DMS53 treated with DMSO at 0.1 percent for 48 hours (cell line): ENCODE results near the gene TANC1.
"Not testable (repeated sequence)": the region's sequence is repeated elsewhere in the genome, so short reads cannot be mapped to it uniquely, and the experiment has no call there.

Experiments used
- DNase-seq: peaks from one replicate; lab custom pipeline; 2025; ENCODE audit not compliant: unreplicated experiment; lab: John Stamatoyannopoulos, UW

The TANC1 gene

DNA sequence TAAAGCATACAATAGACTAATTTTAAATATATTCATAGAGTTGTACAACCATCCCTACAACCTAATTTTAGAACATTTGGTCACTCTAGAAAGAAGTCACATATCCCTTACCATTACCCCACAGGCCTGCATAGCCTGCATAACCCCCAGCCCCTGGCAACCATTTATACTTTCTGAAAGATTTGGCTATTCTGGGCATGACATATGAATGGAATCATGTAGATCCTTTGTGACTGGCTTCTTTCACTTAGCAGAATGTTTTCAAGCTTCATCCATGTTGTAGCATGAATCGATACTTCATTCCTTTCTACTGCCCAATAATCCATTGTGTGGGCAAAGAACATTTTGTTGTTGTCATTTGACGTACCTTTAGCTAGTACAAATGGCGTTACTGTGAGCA is 166.5 kb downstream of the TANC1 start:
- DNase-seq, result no peak

DNA sequence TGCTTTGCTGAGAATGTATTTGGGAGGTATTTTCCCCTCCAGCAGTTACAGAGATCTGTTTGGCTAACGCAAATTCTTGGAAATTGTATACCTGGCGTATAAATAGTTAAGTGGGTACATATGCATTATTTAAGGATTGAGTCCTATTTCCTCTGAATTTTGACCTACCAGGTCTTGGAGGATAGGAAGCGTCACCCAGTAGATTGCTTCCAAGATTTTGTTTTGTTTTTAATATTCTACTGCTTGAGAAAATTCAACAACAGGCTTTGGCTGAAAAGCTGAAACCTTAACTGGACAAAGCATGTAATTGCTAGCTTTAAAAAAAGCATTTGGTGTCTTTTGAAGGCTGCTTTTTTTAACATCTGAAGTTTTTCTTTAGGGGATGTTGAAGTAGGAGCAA is 168.0 kb downstream of the TANC1 start:
- DNase-seq, result no peak

DNA sequence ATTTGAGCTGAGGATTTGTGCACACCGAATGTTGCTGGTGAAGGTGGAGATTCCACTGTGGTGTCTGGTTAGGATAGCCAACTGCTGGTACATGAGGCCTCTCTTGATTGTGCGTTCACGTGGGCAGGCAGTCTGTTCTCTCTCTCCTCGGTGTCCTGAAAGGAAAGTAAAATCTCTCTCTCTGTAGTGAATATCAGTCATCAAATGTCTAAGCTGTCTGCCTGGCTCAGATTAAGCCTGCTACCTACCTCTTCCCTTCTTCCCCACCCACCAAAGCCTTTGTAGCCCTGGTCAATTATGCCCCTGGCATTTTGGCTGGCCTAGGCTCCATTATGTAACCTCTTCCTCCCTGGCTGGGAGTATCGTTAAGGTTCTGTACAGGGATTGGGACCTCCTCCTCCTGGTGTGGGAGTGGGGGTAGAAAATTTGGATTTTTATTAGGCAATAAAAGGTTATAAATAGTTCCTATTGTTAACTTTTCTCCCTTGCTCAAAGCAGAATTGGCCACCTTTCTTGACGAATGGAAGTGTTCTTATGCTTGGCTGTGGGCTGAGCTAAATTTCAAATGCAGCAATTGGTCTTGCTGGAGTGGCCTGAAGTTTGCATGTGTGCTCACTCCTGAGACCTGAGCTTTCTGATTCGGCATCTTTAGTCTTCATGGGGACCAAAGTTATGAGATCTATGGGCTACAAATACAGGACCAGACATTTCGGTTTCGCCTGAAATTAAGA is 169.2 kb downstream of the TANC1 start:
- DNase-seq, result no peak

DNA sequence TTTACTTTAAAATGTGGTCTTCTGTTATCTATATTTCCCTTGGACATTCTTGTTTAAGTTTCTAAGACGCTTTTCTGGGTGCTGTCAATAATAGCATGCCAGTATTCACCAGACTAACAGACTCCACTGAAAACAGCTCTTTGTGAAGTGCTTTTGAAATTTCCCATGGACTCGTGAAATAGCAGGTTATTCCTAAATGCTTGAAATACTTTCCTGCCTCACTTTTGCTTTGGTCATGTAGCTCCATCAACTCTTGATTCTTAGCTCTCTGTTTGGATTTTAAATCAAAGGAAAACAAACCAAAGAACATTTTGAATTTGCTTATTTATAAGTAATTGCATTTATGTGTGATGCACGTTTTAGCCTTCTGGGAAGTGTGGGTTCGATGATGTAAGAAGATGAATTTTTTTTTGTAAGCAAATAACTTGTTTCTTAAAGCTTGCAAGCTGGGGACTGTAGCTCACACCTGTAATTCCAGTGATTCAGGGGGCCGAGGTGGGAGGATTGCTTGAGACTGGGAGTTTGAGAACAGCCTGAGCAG is 170.3 kb downstream of the TANC1 start:
- no peak for DNase-seq

DNA sequence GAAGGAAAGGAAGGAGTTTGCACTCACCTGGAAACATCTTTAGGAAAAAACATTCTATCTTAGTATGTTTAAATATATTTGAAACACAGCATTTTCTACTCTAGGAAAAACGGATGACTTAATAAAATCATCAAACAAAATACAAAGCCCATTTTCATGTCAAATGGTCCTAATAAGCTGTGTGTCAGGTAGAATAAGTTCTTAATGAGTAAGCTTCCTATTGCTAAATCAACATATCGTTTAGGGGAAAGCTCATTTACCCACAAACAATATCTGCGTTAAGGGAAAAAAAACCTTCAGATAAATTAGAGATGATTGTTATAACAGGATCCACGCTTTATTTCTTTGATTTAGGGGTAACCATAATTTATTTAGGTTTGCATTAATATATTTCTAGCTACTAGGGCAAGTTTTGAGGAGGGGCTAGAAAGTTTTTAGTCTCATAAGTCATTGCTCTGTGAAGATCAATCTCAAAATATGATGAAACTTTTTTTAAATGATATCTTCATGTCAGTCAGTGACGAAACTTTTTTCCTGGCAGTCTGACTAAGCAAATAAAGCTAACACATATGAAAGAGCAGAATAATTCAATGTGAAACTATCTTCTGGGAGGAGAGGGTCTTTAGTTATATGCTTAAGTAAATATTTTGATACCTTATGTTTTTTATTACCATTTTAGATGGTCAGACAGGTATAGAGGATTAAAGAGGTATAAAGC is 170.9 kb downstream of the TANC1 start:
- no peak for DNase-seq

DNA sequence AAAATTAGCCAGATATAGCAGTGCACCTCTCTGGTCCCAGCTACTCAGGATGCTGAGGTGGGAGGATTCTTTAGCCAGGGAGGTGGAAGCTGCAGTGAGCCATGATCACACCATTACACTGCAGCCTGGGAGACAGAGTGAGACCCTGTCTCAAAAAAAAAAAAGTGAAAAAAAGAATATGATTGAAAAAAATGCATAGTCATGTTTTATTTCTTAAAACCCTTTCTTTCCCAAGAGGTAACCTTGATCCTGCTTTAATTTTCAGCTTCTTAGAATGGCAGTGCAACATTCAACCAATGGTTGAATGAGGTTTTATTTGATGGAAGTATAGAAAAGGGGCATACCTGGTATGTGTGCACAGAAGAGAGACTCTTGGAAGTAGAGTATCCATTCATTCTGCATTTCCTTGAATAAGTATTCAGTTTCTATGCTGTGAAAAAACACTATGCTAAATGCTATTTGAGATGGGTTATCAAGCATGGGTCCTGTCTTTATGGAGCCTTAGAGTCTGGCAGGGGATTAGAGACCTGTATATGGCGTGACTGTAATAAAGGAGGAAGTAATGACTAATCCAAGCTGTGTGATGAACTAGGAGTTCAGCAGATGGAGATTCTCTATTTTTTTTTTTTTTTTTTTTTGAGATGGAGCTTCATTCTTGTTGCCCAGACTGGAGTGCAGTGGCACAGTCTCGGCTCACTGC is 171.8 kb downstream of the TANC1 start:
- DNase-seq, result no peak

DNA sequence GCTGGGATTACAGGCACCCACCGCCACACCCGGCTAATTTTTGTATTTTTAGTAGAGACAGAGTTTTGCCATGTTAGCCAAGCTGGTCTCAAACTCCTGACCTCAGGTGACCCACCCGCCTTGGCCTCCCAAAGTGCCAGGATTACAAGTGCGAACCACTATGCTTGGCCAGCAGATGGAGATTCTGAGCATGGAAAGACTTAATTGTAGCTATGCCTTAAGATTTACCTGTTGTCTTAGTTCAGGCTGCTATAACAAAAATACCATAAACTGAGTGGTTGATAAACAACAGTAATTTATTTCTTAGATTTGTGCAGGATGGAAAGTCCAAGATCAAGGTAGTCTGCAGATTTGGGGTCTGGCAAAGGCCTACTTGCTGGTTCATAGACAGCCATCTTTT is 172.4 kb downstream of the TANC1 start:
- DNase-seq, result not testable (repeated sequence)

DNA sequence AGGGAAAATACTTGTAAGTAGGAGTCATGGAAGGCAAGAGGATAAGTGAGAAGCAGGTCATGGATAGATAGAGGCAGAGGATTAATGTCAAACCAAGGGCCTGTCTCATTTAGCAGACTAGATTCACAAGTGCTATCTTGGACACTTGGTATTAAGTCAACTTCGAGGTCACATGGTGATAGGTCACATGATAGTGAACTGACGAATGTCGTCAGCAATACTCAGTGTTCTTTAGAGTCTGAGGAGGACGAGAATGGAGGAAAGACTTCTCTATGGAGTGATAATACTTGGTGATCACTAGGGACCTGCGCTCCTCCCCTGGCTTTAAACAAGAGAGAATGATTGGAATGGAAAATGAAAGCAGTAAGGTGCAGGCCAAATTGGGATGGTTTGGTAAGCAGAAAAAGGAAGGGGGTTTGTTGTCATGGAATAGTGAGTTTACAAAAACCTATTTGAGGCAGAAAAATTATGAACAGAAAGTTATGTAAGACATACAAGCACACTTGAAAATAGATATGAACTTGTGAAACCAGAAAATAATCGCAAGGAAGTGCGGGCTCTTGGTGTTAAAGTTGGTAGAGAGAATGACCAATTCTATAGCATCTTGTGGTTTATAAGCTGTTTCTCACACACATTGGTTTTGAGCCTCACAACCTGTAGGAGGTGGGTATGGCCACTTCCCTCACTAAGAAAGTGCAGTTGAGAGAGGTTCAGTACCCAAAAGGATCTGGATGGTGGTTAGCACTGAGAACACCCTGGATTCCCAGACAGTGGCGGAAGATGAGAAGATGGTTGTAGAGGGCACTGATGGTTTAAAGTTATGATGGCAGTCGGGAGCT is 176.6 kb downstream of the TANC1 start:
- no peak for DNase-seq

DNA sequence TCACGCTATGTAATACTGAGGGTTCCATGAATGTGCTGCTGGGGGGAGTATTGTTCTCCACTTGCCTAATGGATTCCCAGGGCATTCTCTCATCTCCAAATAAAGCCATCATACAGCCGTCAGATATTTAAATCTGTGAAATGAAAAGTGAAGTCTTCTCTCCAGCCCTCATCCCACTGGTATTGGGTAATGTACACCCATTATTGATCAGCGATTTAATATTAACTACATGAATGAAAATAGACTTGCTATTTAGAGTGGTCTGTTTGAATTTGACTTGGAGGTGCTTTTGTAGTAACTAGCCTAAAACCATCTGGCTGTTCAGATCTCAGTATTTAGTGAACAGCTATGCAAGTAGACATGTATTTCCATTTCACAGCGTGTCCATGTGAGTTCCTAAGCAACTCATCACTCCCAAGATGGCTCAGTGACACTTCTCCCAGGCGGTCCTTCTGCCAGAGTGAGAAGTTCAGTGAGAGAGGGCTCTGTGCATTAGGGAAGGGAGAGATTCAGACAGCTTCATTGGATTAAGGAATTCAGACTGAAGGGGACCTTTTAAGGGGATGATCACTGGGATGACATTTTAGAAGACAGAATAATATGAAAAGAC is 177.4 kb downstream of the TANC1 start:
- no peak for DNase-seq

DNA sequence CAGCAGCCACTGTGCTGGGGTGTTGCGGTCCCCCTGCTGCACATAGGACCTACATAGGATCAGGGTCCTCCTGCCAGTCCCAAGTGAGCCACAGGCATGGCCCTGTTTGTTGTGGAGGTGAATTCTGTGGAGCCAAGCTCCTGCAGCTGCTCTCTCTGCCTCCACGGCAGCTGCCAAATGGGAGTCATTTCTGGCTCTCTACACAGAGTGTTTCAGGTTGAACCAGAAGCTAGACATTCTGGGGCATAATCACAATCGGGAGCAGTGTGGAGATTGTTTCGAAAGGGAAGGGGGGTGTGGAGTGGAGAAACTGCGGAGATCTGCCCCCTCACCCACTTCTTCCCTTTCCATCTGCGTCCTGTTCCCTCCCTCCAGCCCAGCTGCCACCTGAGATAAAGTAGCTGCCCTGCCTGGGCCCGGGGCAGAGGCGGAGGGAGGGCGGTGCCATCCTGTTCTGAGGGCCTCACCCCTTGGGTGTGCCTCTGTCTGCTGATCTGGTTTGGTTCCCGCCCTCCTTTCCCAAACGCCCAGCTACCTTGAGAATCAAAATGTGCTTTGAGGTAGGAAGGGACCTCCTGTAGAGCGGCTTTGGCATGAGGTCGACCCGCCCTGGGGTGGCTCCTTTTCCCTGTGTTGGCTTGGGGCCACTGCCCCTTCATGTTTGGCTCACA is 178.7 kb downstream of the TANC1 start:
- no peak for DNase-seq

DNA sequence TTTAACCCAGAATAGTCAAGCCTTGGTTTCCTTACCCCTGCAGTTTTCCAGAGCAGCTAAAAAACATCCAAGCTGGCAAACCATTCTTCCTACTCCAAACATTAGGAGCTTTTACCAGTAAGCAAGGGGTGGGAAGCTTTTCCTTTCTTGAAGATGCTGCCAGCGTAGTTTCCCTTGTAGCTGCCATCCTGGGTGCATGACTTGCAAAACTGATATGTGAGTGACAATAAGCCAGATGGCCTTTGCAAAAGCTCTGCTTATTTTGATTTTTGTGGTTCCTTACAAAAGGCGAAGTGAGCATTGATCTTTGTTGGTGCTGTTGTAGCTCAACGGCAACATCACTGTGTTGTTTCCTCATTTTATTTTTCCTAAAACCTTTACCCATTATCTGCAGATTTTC is 179.2 kb downstream of the TANC1 start:
- no peak for DNase-seq

DNA sequence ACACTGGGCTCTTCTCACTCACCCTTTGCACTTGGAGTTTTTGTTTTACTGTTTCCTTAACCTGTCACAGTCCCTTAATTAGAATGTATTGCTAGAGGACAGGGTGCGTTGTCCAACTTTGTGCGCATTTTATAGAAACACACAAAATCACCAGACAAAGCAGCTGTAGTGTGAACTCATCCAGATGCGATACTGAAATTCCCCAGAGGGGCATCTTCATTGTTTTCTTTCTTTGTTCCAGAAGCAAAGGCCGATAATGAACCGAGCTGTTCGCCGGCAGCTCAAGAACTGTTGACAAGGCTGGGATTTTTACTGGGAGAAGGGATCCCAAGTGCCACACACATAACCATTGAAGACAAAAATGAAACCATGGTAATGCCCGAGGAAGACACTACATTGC is 180.5 kb downstream of the TANC1 start:
- DNase-seq, result no peak

DNA sequence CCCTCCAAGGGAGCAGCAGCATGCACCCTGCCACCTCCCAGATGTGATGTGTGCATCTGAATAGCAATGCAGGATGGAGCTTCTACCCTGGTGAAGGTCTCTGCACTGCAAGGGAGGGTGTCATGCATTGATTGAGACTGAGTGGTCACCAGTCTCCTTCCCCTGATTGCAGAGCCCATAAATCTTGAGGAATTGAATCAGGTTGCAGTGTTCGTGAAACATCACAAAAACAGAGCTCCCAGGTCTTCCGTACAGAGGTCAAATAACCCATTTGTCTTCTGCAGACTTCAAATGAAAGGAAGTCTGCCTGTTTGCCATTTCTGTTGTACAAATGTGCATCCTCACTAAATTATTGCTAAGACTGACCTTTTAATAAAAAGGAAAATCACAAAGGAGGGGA is 181.3 kb downstream of the TANC1 start:
- no peak for DNase-seq

DNA sequence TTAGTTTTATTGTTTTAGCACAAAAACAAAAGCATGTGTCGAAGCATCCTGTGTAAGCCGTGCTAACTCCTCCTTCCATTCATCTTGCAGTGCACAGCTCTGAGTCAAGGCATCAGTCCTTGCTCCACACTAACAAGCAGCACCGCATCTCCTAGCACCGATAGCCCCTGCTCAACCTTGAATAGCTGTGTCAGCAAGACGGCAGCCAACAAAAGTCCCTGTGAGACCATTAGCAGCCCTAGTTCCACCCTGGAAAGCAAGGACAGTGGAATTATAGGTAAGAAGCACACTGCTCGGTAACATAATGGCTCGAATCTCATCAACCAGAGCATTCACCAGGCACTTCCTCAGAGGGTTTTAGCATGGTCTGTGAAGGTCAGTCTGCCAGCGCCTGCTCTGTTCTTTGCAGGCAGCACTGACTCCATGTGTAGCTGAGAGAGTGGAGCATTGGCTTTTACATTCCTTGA is 181.9 kb downstream of the TANC1 start:
- DNase-seq, result no peak

DNA sequence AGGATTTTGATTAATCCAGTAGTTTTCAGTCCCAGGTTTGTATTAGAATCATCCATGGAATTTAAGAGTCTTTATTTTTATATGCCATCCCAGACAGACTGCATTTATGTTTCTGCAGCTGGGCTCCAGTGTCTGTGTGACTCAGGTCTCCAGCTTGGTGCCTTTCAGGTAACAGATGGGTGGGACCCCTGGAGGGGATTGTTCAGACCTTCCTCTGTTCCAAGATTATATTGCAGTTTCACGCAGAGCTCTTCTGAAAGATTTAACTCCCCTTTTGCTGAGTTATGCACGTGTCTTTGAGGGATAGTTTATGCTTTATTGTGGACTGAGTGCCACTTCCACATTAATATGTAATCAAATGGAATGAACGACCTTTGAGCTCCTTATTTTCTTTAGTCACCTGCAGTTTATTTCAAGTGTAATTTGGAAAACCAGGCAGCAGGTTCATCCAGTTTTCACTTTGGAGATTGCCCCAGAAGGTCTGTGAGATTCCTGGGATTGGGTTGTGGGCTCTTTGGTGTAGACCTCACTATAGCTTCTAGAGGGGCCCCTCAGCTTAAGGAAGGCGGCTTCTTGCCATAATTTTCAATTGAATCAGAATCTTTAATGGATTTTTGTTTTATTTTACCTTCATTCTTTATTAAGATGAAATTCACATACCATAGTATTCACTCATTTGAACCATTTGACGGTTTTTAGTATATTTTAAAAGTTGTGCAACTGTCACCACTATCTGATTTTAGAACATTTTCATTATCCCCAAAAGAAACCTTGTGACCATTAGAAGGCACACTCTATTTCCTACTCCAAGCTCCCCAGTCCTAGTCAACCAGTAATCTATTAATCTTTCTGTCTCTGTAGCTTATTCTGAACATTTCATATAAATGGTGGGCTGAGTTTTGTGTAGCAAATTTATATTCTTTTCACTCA is 183.0 kb downstream of the TANC1 start:
- DNase-seq, result no peak

DNA sequence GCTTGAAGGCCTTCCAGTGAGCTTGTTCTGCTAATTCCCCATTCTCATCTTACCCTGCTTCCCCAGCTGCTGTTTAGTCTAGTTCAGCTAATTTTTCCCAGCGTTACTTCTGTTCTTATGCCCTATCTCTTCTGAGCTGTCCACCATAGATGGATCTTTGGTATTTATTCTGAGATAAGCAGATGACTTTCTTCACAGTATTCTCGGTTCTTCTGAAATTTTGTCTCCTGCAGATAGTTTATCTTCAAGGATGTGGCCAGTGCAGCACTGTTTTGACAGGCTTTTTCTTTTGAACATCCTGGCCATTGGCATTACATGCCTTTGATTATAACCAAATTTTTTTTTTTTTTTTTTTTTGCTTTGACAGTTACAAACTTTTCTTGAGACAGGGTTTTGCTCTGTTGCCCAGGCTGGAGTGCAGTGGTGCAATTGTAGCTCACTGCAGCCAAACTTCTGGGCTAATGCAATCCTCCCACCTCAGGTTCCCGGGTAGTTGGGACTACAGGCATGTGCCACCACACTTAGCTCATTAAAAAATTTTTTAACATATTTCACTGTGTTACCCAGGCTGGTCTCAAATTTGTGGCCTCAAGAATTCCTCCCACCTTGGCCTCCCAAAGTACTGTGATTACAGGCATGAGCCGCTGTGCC is 183.8 kb downstream of the TANC1 start:
- no peak for DNase-seq

DNA sequence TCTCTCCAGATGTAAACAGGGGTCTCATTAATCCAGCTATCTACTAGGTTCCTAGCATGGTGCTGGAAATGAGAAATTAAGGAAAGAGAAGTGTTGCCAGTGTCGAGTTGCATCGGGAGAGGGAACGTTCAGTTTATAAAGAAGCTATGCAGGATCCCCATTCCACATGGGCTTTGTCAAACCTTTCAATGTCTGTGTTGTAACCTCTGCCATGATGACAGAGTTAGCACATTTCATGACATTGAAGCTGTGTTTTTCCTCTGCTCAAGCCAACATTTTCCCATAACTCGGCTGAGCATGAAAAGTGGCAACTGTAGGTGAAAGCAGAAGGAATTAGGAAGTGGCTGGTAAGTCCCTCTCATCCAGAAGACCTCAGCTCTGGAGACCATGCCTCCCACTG is 184.6 kb downstream of the TANC1 start:
- DNase-seq, result no peak

DNA sequence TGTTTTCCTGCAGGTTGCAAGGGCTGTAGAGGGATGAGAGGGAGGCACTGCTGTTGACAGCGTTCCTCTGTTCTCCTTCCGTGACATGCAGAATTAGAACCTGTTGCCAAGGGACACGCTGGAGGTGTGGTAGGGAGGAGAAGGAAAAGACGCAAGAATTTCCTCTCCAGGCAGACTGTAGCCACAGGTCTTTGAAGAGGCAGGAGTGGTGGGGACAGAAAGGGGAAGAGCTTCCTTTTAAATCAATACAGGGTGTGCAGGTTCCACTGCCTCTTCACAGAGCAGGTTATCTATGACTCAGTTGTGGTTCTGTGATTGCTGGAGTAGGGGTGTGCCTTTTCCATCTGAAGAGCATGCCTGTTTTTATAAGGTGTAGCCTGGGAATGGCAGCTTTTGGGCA is 185.0 kb downstream of the TANC1 start:
- DNase-seq, result no peak
